Measurements from ENCODE around the gene MLLT6. TPM values are rescaled to one million over a fixed set of nuclear protein-coding genes. Genes with fewer than 3 reads are reported as not detected.
A peak's percentile ranks its signal among the peaks of the same experiment; 100 is the strongest.

Gene MLLT6
- total and polyA plus RNA-seq, 2 of the 13 experiments (the other 11 are each of a cell fraction or from before 2014, with no cell fraction given): 50.7 to 69.5 TPM

GRCh38 chr17:38750044-38750311 is 44.9 kb downstream of the MLLT6 start:
- H2AFZ ChIP-seq (ENCODE audit: low read length): no peak overlapping the region
- intact Hi-C loops (cut with micrococcal nuclease; ENCODE audit: unreplicated experiment): loop anchor here (5.0 kb wide), 2 partner anchors 117 to 1357 kb away; no protein-coding TSS in a partner anchor
- ChIA-PET POLR2A (interaction anchor here (0.8 to 4.4 kb wide), 10 partner anchors 14 to 120 kb away, joined by 4 to 57 read pairs (median 6); partner anchors contain the start of genes CISD3 and LASP1), CTCF (ENCODE audit: low intra/inter-chr PET ratio, low total read pairs) (no interaction called here)
- no peaks in the 10 kb centered on the region for H4K20me1 ChIP-seq (ENCODE audit: insufficient read depth, low read length)
- H3K4me3 ChIP-seq (replicated peaks in 1 of 3; ENCODE audit: insufficient read depth in 1 of 3, low read depth in 2 of 3, low read length in 3 of 3): peak overlapping the region; percentile 82 to 93 (median 84)
- no peak for DNase-seq (ENCODE audit: low spot score)
- H3K79me2 ChIP-seq (ENCODE audit: insufficient read depth, low read length): peaks cover 41% of the 10 kb centered on the region
- no peak for FAIRE-seq
- no peak for ATAC-seq
- BruUV-seq (replicated peaks): no TSS peak
- in situ Hi-C loops (cut with HindIII; ENCODE audit: extremely low pct_ligation_motif_present, low pct_unique_long_range_greater_than_20kb): loop anchor here (25.0 kb wide), 1 partner anchor 412 kb away; the partner anchor contains the start of genes ARL5C and PLXDC1
- no peaks in the 10 kb centered on the region for H3K9me3 ChIP-seq (ENCODE audit: low read length)
- H3K27ac ChIP-seq (ENCODE audit: extremely low read length, insufficient read depth, low read length): peak overlapping the region; percentile 68
- peak overlapping the region; percentile 68 for H3K9ac ChIP-seq (ENCODE audit: insufficient read depth, low read depth, low read length)
- H3K4me2 ChIP-seq (ENCODE audit: low read depth, low read length): peak overlapping the region; percentile 91
- H3K36me3 ChIP-seq (replicated peaks in 1 of 2; ENCODE audit: control insufficient read depth in 1 of 2, insufficient read depth in 2 of 2, low read length in 2 of 2): peaks cover 0 to 6% of the 10 kb centered on the region in 2 experiments; a peak in 1 of 5 replicates
- H3K27me3 ChIP-seq (ENCODE audit: control insufficient read depth in 1 of 2, insufficient read depth in 2 of 2, low read length in 2 of 2): no peaks in the 10 kb centered on the region; a peak in 1 of 5 replicates
- H3K4me1 ChIP-seq (ENCODE audit: insufficient read depth, low read length): peaks cover 50% of the 10 kb centered on the region
- 2% methylated on average over 8 of the region's 12 CpGs for WGBS (ENCODE audit: low lambda C conversion rate)
- TF ChIP-seq GATAD1 (CRISPR knock-in tag; IDR thresholded peaks at IDR 0.05): no peak
- no peak for TF ChIP-seq HCFC1 (IDR thresholded peaks at IDR 0.05; ENCODE audit: low read depth, low read length)
- 0 out of 2 replicates have a peak, but pooled peaks have one; percentile 12 for TF ChIP-seq ATF7-NPFF (CRISPR knock-in tag; IDR thresholded peaks at IDR 0.05; ENCODE audit: low read depth)
- TF ChIP-seq ZBTB10 (CRISPR knock-in tag; IDR thresholded peaks at IDR 0.05; ENCODE audit: borderline replicate concordance): no peak
- 0 out of 2 replicates have a peak, but pooled peaks have one; percentile 17 for TF ChIP-seq KDM5B (CRISPR knock-in tag; IDR thresholded peaks at IDR 0.05; ENCODE audit: borderline replicate concordance)
- TF ChIP-seq GATA4 (IDR thresholded peaks at IDR 0.05; ENCODE audit: borderline replicate concordance, low read depth): 0 out of 2 replicates have a peak, but pooled peaks have one; percentile 11
- TF ChIP-seq ZFP1 (CRISPR knock-in tag; IDR thresholded peaks at IDR 0.05): 0 out of 2 replicates have a peak, but pooled peaks have one; percentile 11
- TF ChIP-seq SSRP1 (CRISPR knock-in tag; IDR thresholded peaks at IDR 0.05): no peak
- no peak for TF ChIP-seq ZNF883 (CRISPR knock-in tag; IDR thresholded peaks at IDR 0.05; ENCODE audit: not compliant biosample characterization)
- TF ChIP-seq ZNF496 (CRISPR knock-in tag; IDR thresholded peaks at IDR 0.05; ENCODE audit: insufficient replicate concordance): no peak
- TF ChIP-seq ZNF446 (CRISPR knock-in tag; IDR thresholded peaks at IDR 0.05): peak; percentile 19; the same call in 1 of the 2 replicates
- TF ChIP-seq HOXA7 (CRISPR knock-in tag; IDR thresholded peaks at IDR 0.05): 0 out of 2 replicates have a peak, but pooled peaks have one; percentile 10
- 0 out of 2 replicates have a peak, but pooled peaks have one; percentile 1 for TF ChIP-seq ZHX2 (IDR thresholded peaks at IDR 0.05; ENCODE audit: low read depth)
- TF ChIP-seq ZHX2 (CRISPR knock-in tag; IDR thresholded peaks at IDR 0.05; ENCODE audit: borderline replicate concordance): no peak
- 0 out of 2 replicates have a peak, but pooled peaks have one; percentile 17 for TF ChIP-seq ZBTB7B (CRISPR knock-in tag; IDR thresholded peaks at IDR 0.05)
- TF ChIP-seq WIZ (CRISPR knock-in tag; IDR thresholded peaks at IDR 0.05): no peak

Measured in HepG2 (cell line).